ENCODE measurements around the gene SERGEF.
"Not testable (repeated sequence)": the region's sequence is repeated elsewhere in the genome, so short reads cannot be mapped to it uniquely, and the experiment has no call there.

The SERGEF gene

GRCh38 chr11:17875891-17876290, 137.0 kb downstream of the SERGEF start:
- H3K4me3 ChIP-seq (ENCODE audit: low read depth, low read length), result no peak overlapping the region
- DNase-seq (ENCODE audit: low read depth), result no peak
- TF ChIP-seq CTCF (IDR thresholded peaks at IDR 0.05; ENCODE audit: low read depth, low read length, missing control alignments), result no peak

- no peak for DNase-seq (ENCODE audit: low read depth)
- TF ChIP-seq CTCF (IDR thresholded peaks at IDR 0.05; ENCODE audit: low read depth, low read length, missing control alignments), result no peak
- H3K4me3 ChIP-seq (ENCODE audit: low read depth, low read length), result no peak overlapping the region
Measured at GRCh38 chr11:17873586-17873985, 139.3 kb downstream of the SERGEF start.

- DNase-seq (ENCODE audit: low read depth); H3K4me3 ChIP-seq (ENCODE audit: low read depth, low read length): not testable (repeated sequence)
Measured at GRCh38 chr11:17868398-17868797, 144.4 kb downstream of the SERGEF start.

- no peak for TF ChIP-seq CTCF (IDR thresholded peaks at IDR 0.05; ENCODE audit: low read depth, low read length, missing control alignments)
- no peak for DNase-seq (ENCODE audit: low read depth)
- H3K4me3 ChIP-seq (ENCODE audit: low read depth, low read length), result no peak overlapping the region
Measured at GRCh38 chr11:17867341-17867740, 145.5 kb downstream of the SERGEF start.

- H3K4me3 ChIP-seq (ENCODE audit: low read depth, low read length), result no peak overlapping the region
- no peak for DNase-seq (ENCODE audit: low read depth)
- no peak for TF ChIP-seq CTCF (IDR thresholded peaks at IDR 0.05; ENCODE audit: low read depth, low read length, missing control alignments)
Measured at GRCh38 chr11:17865765-17866428, 146.9 kb downstream of the SERGEF start.

- no peak for DNase-seq (ENCODE audit: low read depth)
- H3K4me3 ChIP-seq (ENCODE audit: low read depth, low read length), result no peak overlapping the region
- peak; percentile 72 for TF ChIP-seq CTCF (IDR thresholded peaks at IDR 0.05; ENCODE audit: low read depth, low read length, missing control alignments)
Measured at GRCh38 chr11:17864478-17864941, 148.3 kb downstream of the SERGEF start.

- DNase-seq (ENCODE audit: low read depth), result no peak
- H3K4me3 ChIP-seq (ENCODE audit: low read depth, low read length), result no peak overlapping the region
- TF ChIP-seq CTCF (IDR thresholded peaks at IDR 0.05; ENCODE audit: low read depth, low read length, missing control alignments), result no peak
Measured at GRCh38 chr11:17861036-17861755, 151.7 kb downstream of the SERGEF start.

Data from GM12864 (cell line).